H9 (cell line): Measurements from ENCODE around the gene MYO7B. TPM values are rescaled to one million over a fixed set of nuclear protein-coding genes. Genes with fewer than 3 reads are reported as not detected.

Experiments
- DNase-seq: peaks from one replicate; pipeline ENCODE4 v3.0.0-alpha.2; 2017
- H2AFZ ChIP-seq: one replicate; pipeline ENCODE4 v1.6.1; 2013; ENCODE audit warnings: mild to moderate bottlenecking, low read length, control low read depth, moderate library complexity
- H2AK5ac ChIP-seq: 2 replicates; pipeline ENCODE4 v1.6.1; 2013; ENCODE audit warnings: low read length, control low read depth, mixed read lengths; ENCODE audit not compliant: insufficient read length
- H2BK120ac ChIP-seq: one replicate; pipeline ENCODE4 v1.6.1; 2013; ENCODE audit warnings: low read depth, mild to moderate bottlenecking, low read length, control low read depth, inconsistent platforms; ENCODE audit not compliant: poor library complexity, severe bottlenecking
- H2BK12ac ChIP-seq: 2 replicates; pipeline ENCODE4 v1.6.1; 2013; ENCODE audit warnings: low read length, control low read depth, mixed read lengths, low read depth; ENCODE audit not compliant: insufficient read length
- H2BK15ac ChIP-seq: 2 replicates; pipeline ENCODE4 v1.6.1; 2013; ENCODE audit warnings: low read depth, low read length, control low read depth
- H2BK20ac ChIP-seq: one replicate; pipeline ENCODE4 v1.6.1; 2013; ENCODE audit warnings: low read depth, mild to moderate bottlenecking, low read length, control low read depth, inconsistent platforms; ENCODE audit not compliant: poor library complexity, severe bottlenecking
- H2BK5ac ChIP-seq: 2 replicates; pipeline ENCODE4 v1.6.1; 2013; ENCODE audit warnings: low read length, control low read depth, mixed read lengths; ENCODE audit not compliant: insufficient read length
- H3K14ac ChIP-seq: 2 replicates; pipeline ENCODE4 v1.6.1; 2013; ENCODE audit warnings: low read length, control low read depth; ENCODE audit not compliant: insufficient read depth
- H3K18ac ChIP-seq: 2 replicates; pipeline ENCODE4 v1.6.1; 2013; ENCODE audit warnings: low read depth, mild to moderate bottlenecking, mixed read lengths, low read length, control low read depth; ENCODE audit not compliant: insufficient read length
- H3K23ac ChIP-seq: 2 replicates; pipeline ENCODE4 v1.6.1; 2013; ENCODE audit warnings: low read length, control low read depth, mixed read lengths, low read depth; ENCODE audit not compliant: insufficient read length
- H3K23me2 ChIP-seq: 2 replicates; pipeline ENCODE4 v1.6.1; 2013; ENCODE audit warnings: low read depth, mild to moderate bottlenecking, mixed read lengths, low read length, control low read depth; ENCODE audit not compliant: insufficient read length, poor library complexity, severe bottlenecking
- H3K27ac ChIP-seq: 2 replicates; pipeline ENCODE4 v1.5.1; 2013; ENCODE audit warnings: low read length, control low read depth, mixed read lengths, low read depth; ENCODE audit not compliant: insufficient read length
- H3K27me3 ChIP-seq: 2 replicates; pipeline ENCODE4 v1.6.1; 2013; ENCODE audit warnings: low read length, control low read depth, inconsistent platforms; ENCODE audit not compliant: insufficient read depth
- H3K4ac ChIP-seq: 2 replicates; pipeline ENCODE4 v1.6.1; 2013; ENCODE audit warnings: low read depth, mild to moderate bottlenecking, control low read depth, inconsistent platforms, low read length, moderate library complexity
- H3K4me1 ChIP-seq: 2 replicates; pipeline ENCODE4 v1.6.1; 2013; ENCODE audit warnings: low read length, control low read depth, inconsistent platforms; ENCODE audit not compliant: insufficient read depth
- H3K4me2 ChIP-seq: 2 replicates; pipeline ENCODE4 v1.6.1; 2013; ENCODE audit warnings: low read length, control low read depth, mixed read lengths; ENCODE audit not compliant: insufficient read length, insufficient read depth
- H3K56ac ChIP-seq: 2 replicates; pipeline ENCODE4 v1.6.1; 2013; ENCODE audit warnings: low read depth, mild to moderate bottlenecking, mixed read lengths, low read length, control low read depth; ENCODE audit not compliant: insufficient read length
- H3K79me1 ChIP-seq: 2 replicates; pipeline ENCODE4 v1.6.1; 2013; ENCODE audit warnings: low read depth, mild to moderate bottlenecking, moderate library complexity, low read length, control low read depth, inconsistent platforms; ENCODE audit not compliant: insufficient read depth, poor library complexity, severe bottlenecking
- H3K79me2 ChIP-seq: 2 replicates; pipeline ENCODE4 v1.6.1; 2013; ENCODE audit warnings: low read length, control low read depth, inconsistent platforms; ENCODE audit not compliant: insufficient read depth
- H3K9ac ChIP-seq: 2 replicates; pipeline ENCODE4 v1.6.1; 2013; ENCODE audit warnings: low read length, control low read depth, mixed read lengths; ENCODE audit not compliant: insufficient read length; ENCODE audit errors: extremely low read depth
- H3K9me3 ChIP-seq: one replicate; pipeline ENCODE4 v1.6.1; 2013; ENCODE audit warnings: low read depth, low read length, inconsistent platforms; ENCODE audit not compliant: control insufficient read depth
- H3T11ph ChIP-seq: one replicate; pipeline ENCODE4 v1.6.1; 2013; ENCODE audit warnings: mild to moderate bottlenecking, low read length, control low read depth, inconsistent platforms
- H4K20me1 ChIP-seq: one replicate; pipeline ENCODE4 v1.6.1; 2013; ENCODE audit not compliant: control insufficient read depth, insufficient read length, insufficient read depth
- H4K5ac ChIP-seq: 2 replicates; pipeline ENCODE4 v1.6.1; 2013; ENCODE audit warnings: low read depth, mild to moderate bottlenecking, mixed read lengths, low read length, control low read depth; ENCODE audit not compliant: insufficient read length
- H4K8ac ChIP-seq: replicated peaks from 2 replicates; pipeline ENCODE4 v1.6.1; 2013; ENCODE audit warnings: low read length, control low read depth, mixed read lengths, low read depth; ENCODE audit not compliant: insufficient read length
- H4K91ac ChIP-seq: 2 replicates; pipeline ENCODE4 v1.6.1; 2013; ENCODE audit warnings: low read depth, mild to moderate bottlenecking, moderate library complexity, mixed read lengths, low read length, control low read depth; ENCODE audit not compliant: insufficient read length
- H3K27ac Mint-ChIP-seq, 3 experiments: 2 replicates in 2 of 3; 3 replicates in 1 of 3; pipeline ENCODE4 v1.8.0; 2020 to 2021; ENCODE audit warnings: mixed read lengths in 3 of 3, mild to moderate bottlenecking in 1 of 3, moderate library complexity in 1 of 3
- H3K27me3 Mint-ChIP-seq: 2 replicates; pipeline ENCODE4 v1.8.0; 2021; ENCODE audit warnings: low read depth, mild to moderate bottlenecking, moderate library complexity, mixed read lengths
- H3K36me3 Mint-ChIP-seq, 3 experiments: 2 replicates in 2 of 3; 3 replicates in 1 of 3; pipeline ENCODE4 v1.8.0; 2020 to 2021; ENCODE audit warnings: low read depth in 3 of 3, mixed read lengths in 3 of 3; ENCODE audit not compliant: insufficient read depth in 1 of 3
- H3K4me1 Mint-ChIP-seq, 2 experiments: 2 replicates each; pipeline ENCODE4 v1.8.0; 2020; ENCODE audit warnings: mixed read lengths in 2 of 2
- H3K4me3 Mint-ChIP-seq, 2 experiments: 2 replicates in 1 of 2; 3 replicates in 1 of 2; pipeline ENCODE4 v1.8.0; 2020 to 2021; ENCODE audit warnings: mild to moderate bottlenecking in 2 of 2, mixed read lengths in 2 of 2, moderate library complexity in 1 of 2
- H3K9me3 Mint-ChIP-seq, 2 experiments: 2 replicates in 1 of 2; 3 replicates in 1 of 2; pipeline ENCODE4 v1.8.0; 2020; ENCODE audit warnings: mild to moderate bottlenecking in 2 of 2, mixed read lengths in 2 of 2, moderate library complexity in 1 of 2
- WGBS: extraction: QIAGEN DNeasy Blood & Tissue Kit; methylation state at CpG from one replicate; pipeline ENCODE4 v1.1.7; 2013; ENCODE audit warnings: missing lambda C conversion rate, low lambda C conversion rate, mixed read lengths; ENCODE audit not compliant: insufficient read length; ENCODE audit errors: extremely low coverage; 5-methylcytosine and 5-hydroxymethylcytosine counted together
- total RNA-seq: library from RNA; stranded (reverse); gene quantifications from 2 replicates; pipeline ENCODE4 v1.2.1, GENCODE V29; 2021
- TF ChIP-seq, protein P1 (sequence below): fragments of 200-600 bp; sonication (generic); conservative IDR thresholded peaks from 3 replicates; pipeline ENCODE4 v1.8.0; 2021; ENCODE audit warnings: antibody characterized with exemption, mild to moderate bottlenecking

Gene MYO7B
- total RNA-seq, 1 experiment from 2014 or later: not detected

- Mint-ChIP-seq H3K4me3 (no peak overlapping the region), H3K4me1 (no peaks in the 10 kb centered on the region), H3K27ac (no peak overlapping the region), H3K9me3 (no peaks in the 10 kb centered on the region), H3K36me3 (no peaks in the 10 kb centered on the region), H3K27me3 (no peaks in the 10 kb centered on the region; the same call in 1 of the 2 replicates)
- Histone ChIP-seq H3K18ac (peak overlapping the region; percentile 13), H3K27ac (no peak overlapping the region), H4K5ac (no peak overlapping the region), H3K9me3 (no peaks in the 10 kb centered on the region), H2AK5ac (no peak overlapping the region), H2BK120ac (no peak overlapping the region), H3K27me3 (no peaks in the 10 kb centered on the region), H4K91ac (no peak overlapping the region), H2BK5ac (no peak overlapping the region), H3K9ac (no peak overlapping the region), H3K4ac (no peak overlapping the region), H3K79me2 (no peaks in the 10 kb centered on the region), H3T11ph (no peak overlapping the region), H3K4me2 (no peak overlapping the region), H3K23ac (no peak overlapping the region), H4K20me1 (no peaks in the 10 kb centered on the region), H3K4me1 (no peaks in the 10 kb centered on the region), H2BK15ac (no peak overlapping the region), H2BK12ac (no peak overlapping the region), H3K56ac (no peak overlapping the region), H3K23me2 (no peaks in the 10 kb centered on the region), H2AFZ (no peak overlapping the region), H3K14ac (no peak overlapping the region; the same call in 1 of the 2 replicates), H2BK20ac (no peak overlapping the region), H3K79me1 (no peaks in the 10 kb centered on the region), H4K8ac (no peak overlapping the region)
- TF ChIP-seq, protein P1, sequence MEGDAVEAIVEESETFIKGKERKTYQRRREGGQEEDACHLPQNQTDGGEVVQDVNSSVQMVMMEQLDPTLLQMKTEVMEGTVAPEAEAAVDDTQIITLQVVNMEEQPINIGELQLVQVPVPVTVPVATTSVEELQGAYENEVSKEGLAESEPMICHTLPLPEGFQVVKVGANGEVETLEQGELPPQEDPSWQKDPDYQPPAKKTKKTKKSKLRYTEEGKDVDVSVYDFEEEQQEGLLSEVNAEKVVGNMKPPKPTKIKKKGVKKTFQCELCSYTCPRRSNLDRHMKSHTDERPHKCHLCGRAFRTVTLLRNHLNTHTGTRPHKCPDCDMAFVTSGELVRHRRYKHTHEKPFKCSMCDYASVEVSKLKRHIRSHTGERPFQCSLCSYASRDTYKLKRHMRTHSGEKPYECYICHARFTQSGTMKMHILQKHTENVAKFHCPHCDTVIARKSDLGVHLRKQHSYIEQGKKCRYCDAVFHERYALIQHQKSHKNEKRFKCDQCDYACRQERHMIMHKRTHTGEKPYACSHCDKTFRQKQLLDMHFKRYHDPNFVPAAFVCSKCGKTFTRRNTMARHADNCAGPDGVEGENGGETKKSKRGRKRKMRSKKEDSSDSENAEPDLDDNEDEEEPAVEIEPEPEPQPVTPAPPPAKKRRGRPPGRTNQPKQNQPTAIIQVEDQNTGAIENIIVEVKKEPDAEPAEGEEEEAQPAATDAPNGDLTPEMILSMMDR: no peak
- no peak for DNase-seq
- no CpG with 5 or more reads among the region's 17 CpGs for WGBS
These were observed 96.6 kb downstream of the MYO7B start for GRCh38 chr2:127631997-127632581.
